NCI-H526 treated with DMSO at 0.1 percent for 48 hours (cell line): ENCODE results near the gene VWA3B.

Source experiments
- DNase-seq: peaks from one replicate; lab custom pipeline; 2025; lab: John Stamatoyannopoulos, UW

Gene VWA3B

DNA sequence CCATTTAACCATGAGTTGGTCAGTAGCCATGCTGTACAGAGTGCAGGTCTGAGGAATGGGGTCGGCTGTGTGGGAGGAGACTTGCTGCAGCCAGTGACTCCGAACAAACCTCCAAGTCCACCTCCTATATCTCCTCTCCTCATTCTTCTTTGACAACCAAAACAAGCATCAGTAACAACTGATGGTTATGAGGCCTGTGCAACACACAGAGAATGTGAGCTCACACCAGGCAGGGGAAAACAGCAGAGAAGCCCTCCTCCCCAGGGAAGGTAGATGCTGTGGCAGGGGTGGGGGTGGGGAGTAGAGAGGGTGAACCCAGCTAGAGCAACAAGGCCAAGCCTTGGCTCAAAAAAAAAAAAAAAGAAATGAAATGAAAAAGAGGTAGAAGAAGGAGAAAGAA lies 247.0 kb downstream of the VWA3B start:
- DNase-seq: peak; percentile 64

DNA sequence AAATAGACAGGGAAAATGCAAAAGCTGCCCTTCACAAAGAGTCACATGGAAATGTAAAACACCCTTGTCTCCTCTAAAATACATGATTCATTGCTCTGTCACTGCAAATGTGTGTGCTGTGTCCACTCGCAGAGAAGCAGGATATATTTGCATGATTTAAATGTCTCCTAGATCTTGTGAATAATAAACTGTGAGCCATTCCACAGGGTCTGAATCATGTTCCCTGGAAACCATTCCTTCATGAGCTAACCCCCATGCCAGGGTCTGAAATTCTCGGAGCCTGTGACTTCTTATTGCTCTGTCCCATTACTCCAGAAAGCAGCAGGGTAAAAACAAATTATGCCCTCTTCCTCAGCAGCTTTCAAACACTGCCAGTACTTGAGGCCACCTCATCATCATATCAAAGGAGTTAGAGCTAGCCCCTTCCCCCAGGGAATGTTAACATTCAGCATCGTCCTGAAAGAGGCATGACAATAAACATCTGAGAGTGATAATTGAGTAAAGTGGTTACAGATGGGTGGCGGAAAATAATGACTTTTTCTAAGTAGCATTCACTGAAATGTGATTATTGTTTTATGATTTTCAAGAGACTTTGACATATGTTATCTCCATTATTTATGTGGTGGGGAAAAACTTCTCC lies 247.6 kb downstream of the VWA3B start:
- peak; percentile 95 for DNase-seq

DNA sequence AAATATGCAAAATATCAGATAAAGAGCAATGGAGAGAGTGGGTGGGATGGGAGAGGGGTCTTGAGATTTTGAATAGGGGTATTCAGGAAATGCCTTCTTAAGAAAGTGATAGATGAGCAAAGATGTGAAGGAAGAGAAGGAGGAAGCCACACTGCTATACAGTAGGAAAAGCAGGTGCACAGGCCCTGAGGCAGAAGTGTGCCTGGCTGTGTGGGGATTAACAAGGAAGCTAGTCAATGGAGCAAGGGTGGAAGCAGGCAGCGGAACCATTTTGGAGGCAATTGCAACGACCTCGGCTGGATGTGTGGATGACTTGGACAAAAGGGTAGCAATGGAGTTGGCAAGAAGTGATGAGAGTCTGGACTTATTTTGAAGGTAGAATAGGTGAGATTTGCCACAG lies 248.3 kb downstream of the VWA3B start:
- DNase-seq: peak; percentile 23

- DNase-seq: no peak
Observed at GRCh38 chr2:98341241-98341640, 254.3 kb downstream of the VWA3B start.

- no peak for DNase-seq
Observed at GRCh38 chr2:98343285-98343684, 256.3 kb downstream of the VWA3B start.

DNA sequence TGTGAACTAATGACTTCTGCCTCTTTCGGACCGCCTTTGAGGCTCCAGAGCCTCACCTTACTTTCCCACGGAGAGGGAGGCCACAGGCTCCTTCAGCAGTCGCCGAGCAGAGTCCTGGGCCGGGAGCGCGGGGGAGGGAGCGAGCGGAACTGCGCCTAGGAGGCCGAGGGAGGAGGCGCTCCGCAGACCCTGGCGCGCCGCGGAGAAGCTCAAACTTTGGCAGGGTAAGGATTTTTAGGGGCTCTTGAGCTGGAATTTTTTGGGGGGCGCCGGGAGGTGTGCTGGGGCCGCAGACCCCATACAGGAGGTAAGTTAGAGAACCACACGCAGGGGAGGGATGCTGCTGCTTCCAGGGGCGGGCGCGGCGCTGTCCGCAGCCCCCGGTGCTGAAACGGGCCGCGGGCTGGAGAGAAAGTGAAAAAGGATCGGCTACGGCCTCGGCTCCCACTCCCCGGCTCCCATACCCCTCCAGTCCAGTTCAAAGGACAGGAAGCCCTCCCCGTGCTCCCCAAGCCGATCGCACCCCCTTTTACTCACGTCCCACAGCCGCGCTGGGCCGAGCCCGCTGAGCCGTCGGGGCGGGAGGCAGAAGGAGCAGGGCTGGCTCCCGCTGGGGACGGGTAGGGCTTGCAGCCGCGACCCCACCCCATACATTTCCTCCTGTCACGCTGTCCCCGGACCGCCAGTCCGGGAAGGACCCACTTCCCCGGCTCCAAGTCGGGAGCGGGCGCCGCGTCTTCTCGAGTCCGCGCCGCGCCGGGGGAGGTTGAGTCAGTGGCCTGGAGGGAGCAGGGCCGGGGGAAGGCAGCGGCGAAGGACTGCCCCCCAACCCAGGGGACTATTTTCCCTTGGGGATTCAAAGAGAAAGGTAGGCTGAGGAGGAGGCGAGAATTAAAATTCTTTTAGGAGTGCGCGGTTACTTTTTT lies 259.6 kb downstream of the VWA3B start, which contains the start of gene CNGA3:
Gene CNGA3 (plus strand): TSS at position 146 of the 926 bp plus-strand sequence. CDS start 23,520 bp downstream, outside the sequence.
- DNase-seq: no peak

- no peak for DNase-seq
Observed at GRCh38 chr2:98347298-98348065, 260.5 kb downstream of the VWA3B start.

GRCh38 chr2:98348066-98348561 lies 261.1 kb downstream of the VWA3B start:
- DNase-seq: peak; percentile 24

- DNase-seq: no peak
Observed at GRCh38 chr2:98350411-98350810, 263.4 kb downstream of the VWA3B start.

GRCh38 chr2:98355881-98356280 lies 268.9 kb downstream of the VWA3B start:
- no peak for DNase-seq

DNA sequence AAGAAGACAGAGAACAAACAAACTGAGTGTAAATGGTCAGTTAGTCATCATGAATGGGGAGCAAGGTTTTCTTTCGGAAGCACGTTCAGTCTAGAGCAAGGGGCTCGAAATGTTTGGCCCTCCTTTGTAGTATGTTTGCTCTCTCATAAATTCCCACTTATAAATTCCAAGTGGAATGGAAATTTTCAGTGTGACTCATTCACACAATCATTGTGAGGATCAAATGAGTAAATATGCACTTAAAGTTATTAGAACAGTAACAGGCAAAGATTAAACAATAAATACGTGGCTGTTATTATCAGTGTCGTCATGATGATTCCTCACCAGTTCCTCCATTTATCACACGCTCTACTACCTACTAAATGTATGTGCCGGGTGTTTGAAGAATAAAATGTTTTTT lies 269.8 kb downstream of the VWA3B start:
- no peak for DNase-seq

DNA sequence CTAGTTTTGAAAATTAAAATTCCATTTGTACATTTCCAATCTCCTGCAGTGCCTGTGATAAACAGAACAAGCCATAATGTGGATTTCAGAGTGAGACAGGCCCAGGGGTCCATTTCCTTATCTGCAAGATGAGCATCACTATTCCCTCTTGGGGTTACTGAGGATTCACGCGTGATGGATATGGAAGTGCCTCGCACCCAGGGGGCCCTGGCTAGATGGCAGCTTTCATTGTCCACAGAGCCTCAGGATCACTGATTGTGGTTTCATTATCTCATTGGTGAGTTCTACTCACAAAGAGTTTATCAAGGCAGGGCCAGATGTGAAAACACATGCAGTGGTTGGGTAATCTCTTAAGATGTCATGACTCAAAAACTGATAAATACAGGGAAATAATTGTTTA lies 270.9 kb downstream of the VWA3B start:
- DNase-seq: no peak

GRCh38 chr2:98359986-98360385 lies 273.0 kb downstream of the VWA3B start:
- DNase-seq: no peak
